Hematopoietic multipotent progenitor cell treated with erythropoietin and hydrocortisone succinate and interleukin-3 and kit ligand, for 6 days (in vitro differentiated cells): ENCODE measurements around the gene MAPRE3.

Source experiments
- DNase-seq: peaks from one replicate; pipeline ENCODE4 v3.0.0-alpha.2; 2015

MAPRE3 gene

DNA sequence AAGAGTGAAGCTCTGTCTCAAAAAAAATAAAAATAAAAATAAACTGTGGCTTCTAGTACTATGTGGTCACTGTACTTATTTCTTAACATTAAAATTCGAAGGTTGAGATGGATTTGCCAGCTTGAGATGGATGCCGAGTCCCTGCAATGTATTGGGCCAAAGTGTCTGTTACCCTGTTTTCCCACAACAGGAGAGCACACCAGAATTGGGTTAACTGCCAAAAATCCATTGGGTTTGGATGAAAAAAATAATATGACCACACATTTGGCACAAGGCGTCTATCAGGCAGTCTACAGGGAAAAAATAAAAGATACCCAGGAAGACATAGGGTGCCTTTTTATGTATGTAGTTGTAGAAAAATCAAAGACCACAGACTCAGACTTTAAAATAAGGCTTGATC lies 19.2 kb upstream of the MAPRE3 start:
- no peak for DNase-seq

DNA sequence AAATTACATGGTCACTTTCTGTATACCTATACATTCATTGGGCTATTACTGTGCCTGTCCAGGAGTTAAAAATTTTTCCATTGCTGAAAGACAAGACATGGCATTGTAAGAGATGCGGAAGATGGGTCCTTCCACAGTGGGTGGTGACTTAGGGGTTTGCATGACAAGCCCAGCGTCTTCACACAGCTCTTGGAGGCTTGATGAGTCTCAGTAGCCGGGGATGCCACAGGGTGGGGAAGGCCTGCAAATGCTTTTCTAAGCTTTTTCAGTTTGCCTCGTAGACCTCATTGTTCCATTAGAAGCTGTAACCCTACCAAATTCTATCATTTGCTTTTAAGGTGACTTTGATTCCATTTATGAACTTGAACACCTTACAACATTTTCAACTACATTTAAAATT lies 18.1 kb upstream of the MAPRE3 start:
- DNase-seq, result no peak

DNA sequence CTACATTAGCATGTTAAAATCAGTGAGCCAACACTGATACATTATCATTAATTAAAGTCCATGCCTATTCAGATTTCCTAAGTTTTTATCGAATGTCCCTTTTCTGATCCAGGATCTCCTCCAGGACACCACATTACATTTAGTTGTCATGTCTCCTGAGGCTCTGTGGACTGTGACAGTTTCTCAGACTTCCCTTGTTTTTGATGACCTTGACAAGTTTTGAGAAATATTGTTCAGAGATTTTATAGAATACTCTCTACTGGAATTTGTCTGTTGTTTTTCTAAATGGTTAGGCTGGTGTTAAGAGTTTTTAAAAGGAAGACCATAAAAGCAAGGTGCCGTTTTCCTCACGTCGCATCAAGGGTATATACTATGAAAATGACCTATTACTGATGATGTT lies 16.3 kb upstream of the MAPRE3 start:
- no peak for DNase-seq

DNA sequence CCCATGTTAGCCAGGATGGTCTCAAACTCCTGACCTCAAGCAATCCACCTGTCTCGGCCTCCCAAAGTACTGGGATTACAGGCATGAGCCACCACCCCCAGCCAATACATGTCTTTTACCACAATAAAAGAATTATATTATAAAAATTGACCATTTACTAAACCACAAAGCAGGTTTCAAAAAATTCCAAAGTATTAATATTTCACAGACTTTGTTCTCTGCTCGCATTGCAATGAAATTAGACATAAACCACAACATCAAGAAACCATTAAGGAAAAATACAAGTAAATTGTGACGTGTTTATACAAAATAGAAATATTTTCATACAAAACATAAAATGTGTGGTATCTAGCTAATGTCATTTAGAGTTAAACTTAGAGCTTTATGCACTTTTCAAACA lies 13.4 kb upstream of the MAPRE3 start:
- no peak for DNase-seq

DNA sequence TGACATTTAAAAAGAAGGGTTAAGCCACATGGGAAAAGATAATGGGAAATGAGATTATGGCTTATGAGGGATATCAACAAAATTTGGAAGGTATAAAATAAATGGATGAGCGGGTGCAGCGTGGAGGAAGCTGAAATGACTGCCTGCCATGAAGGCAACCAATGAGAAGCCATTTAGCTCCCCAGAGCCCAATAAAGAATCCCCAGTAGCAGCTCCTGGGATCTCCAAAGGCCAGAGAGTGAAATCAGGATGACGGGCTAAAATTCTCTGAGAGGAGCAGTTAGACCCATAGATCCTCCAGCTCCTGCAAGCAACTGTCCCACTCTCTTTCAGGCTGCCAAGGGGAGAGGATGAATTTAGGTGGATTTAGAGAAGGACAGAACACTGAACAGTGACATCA lies 12.9 kb upstream of the MAPRE3 start:
- DNase-seq, result no peak

DNA sequence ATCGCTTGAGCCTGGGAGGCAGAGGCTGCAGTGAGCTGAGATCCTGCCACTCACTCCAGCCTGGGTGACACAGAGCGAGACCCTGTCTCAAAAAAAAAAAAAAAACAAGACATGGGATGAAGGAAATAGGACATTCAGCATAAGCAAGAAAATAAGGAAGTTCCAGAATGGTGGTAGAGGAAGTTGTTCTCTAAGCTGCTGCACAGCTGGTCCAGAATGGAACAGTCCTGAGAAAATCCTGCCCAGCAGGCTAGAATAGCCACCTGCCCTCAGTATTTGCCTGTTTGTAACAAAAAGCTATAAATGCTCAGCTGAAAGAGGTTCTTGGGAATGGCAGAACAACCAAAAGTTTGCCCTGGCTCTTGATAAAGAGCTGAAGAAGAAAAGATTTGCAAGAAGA lies 11.1 kb upstream of the MAPRE3 start:
- no peak for DNase-seq

DNA sequence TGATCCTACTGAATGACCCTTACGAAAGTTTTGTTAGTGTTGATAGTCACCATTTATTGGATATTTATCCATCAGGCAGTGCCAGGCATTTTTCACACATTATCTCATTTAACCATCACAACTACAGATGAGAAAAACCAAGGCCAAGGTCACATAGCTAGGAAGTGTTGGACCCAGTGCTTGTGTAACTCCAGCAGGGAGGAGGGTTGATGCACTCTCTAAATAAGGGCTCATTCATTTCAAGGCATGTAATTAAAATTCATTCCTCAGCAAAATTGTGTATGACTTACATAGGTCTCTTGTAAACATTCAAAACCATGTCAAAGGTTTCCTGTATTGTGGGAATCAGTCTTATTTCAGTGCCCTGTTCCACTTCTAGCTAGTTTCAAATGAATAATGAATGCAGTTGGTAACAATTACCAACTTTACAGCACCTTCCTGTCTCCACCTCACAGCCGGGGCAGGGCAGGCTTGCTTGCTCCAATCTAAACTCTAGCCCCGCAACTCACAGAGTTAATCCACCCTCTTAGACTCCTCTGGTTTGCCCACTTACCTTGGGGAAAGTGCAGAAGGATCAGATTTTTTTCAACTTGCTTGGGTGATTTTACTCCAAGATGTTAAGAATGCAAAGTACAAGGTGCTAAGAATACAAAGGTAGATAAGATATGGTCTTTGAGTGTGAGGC lies 5.8 kb upstream of the MAPRE3 start:
- DNase-seq, result no peak

DNA sequence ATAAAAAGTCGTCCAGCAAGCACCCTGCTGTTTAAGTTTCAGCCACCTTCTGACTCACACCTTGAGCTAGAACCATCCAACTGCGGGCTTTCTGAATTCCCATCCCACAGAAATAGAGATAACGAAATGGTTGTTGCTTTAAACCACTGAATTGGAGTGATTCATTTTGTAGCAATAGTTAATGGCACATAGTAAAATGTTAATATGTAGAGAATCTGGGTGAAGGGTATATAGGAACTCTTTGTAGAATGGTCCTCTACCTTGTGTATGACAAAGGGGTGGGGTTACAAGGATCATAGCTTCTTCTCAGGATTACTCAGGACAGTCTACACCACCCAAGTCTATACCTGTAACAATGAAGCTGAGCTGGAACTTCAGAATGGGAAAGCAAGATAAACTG lies 2.4 kb upstream of the MAPRE3 start:
- DNase-seq, result no peak

DNA sequence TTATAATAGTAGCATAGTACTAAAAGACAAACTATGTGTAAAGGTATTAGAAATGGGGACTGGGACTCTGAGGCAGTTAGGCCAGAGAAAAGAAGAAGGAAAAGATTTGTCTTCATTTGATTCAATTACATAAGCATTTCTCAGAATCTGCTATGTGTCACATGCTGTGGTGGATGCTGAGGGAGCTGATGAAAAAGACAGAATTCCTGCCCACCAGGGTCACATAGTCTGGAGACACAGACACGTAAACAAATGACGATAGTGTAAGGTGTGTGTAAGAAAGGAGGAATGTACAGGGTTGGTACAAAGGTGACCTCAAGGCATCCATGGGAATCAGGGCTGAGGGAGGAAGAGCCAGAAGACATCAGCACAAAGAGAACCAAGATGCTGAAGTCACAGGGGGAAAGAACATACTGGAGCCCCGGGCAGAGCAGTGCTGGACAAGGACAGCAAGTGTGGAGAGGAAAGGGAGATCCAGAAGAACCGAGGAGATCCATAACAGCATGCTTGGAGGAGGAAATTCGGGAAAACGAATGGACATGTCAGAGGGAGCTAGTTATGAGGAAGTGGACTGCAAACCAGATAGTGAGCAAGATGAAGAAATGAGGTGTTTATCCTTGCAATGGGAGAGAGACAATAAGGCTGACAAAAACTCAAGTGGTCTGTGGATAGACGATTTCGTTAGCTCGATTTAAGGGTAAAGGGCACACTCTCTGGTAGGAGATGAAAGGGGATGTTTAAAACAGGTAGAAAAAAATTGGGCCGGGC lies 1.2 kb upstream of the MAPRE3 start:
- DNase-seq, result no peak

DNA sequence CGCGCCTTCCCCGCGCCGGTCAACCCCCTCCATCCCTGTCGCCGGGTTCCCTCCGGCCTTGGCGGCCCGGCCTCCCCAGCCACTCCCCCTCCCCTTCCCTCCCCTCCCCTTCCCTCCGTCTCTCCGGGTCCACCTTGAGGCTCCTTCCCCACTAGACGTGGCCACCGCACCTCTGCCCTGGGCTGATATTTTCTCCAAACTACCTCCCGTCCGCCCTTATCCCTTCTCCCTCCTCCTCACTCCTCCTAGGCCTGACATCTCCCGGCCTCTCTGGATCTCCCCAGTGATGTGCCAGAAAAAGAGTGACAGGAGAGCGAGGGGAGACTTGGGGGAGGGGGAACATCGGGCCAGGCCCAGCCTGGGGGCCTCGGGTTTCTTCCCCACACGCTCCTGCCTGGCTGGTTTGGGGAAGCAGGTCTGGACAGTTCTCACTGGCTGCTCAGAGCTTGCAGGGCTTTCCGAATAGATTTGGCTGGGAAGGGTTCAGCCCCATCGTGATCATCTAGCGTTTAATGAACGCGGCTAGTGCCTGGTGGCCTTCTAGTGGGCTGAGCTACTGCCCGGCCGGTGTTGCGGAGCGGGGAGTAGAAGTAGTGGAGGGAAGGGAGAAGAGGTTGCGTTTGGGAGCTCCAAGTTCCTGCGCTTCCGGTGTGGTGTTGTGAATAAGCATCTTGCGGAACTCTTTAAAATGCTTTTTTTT lies 641 bp downstream of the MAPRE3 start:
- DNase-seq, result peak; percentile 25

DNA sequence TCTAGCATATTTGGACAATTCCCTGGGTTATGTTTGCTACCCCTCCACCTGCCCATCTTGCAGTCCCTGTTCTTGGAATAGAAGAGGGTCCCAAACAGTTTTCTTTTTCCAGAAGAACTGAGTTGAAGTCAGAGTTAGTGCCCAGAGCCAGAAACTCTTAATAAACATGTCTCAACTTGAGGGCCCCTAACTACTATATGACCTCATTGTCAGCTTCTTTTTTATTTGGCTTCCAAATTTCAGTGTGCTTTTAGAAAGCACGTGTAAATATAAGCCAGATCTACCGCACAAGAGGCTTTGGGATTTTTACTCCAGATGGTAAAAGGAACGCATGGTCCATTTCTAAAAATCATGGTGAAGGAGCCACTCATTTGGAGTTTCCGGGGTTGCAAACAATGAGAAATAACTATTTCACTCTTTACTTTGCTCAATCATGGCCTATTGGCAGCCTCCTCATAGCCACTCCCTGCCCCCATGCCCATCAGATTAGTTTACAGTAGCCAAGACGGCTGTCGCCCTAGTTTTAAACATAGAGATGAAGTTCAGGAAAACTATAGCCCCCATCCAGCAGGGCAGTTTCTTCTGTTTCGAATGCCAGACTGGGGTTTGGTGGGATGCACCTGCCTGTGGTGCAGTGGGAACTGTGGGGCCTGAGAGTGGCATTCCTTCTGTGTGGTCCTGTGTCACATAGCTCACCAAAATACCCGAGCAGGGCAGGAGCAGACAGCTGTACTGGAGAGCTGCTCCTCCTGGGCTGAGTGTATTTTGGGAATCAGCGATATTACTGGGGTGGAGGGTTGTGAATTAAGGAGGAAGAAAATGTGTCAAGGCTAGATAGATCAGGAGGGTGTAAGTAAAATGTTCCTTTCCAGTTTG lies 1.7 kb downstream of the MAPRE3 start:
- DNase-seq, result peak; percentile 55

DNA sequence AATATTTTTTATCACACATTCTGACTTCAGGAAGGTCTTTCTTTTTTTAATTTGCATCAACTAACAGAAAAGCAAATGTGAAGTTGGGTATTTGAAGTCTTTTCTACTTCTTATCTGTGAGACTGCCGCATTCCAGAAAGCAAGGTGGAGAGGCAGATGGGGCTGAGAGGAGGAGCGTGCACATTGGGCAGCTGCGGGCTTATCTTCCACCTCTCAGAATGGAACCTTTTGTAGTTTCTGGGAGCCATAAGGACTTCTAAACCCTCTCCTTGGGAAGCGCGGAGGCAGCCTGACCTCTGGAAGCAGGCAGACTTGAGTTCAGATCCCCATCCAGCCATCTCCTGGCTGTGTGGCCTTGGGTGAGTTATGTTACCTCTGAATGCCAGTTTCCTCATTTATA lies 3.9 kb downstream of the MAPRE3 start:
- DNase-seq, result peak; percentile 48

DNA sequence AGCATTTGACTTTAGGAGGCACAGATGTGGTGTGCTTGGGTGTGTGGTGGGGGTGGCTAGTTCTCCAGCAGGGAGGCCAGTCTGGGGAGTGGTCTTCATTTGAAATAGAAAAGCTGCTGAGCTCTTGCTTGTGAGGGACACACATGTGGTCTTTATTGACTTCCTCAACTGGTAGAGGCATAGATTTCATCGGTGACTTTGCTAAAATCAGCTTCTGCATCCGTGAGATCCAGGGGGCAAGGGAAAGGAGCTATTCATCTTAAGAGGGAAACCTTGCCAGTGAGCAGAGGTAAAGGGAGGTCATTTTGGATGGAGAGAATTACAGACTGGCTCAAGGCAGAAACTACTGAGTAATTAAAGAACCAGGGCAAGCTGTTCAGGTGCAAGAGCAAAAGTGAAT lies 4.7 kb downstream of the MAPRE3 start:
- DNase-seq, result peak; percentile 27

DNA sequence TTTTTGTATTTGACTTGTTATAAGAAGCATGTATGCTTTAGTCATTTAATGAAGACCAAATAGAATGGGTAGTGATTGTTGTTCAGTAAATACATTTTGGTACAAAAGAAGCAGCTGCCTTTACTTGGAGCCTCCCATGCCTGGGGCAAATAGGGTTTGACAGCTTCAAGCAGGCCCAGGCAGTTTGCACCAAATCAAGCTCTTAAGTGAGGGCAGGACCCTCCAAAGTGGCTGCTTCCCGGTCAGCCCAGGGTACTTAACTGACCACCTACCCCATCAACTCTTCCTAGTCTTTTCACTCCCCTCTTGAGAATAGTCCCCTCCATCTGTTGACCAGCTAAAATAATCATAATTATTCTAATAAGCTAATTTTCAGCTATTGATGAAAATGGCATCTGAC lies 5.2 kb downstream of the MAPRE3 start:
- DNase-seq, result no peak

DNA sequence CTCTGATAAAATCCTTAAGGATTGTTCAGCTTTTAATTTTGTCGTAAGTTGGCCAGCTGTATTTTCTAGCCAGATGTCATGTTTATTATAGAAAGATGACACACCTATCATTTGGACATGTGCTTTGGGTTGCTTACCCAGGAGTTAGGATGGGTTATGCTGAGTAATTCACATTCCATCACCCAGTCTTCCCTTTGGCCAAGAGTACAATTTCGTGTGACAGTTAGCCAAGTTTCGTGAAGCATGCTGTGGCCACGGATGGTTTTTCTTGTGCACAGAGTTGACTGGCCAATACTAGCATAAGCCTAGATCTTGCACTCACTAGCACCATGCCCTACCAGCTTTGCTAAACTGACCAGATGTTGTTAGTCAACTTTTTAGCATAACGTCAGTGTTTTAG lies 5.8 kb downstream of the MAPRE3 start:
- DNase-seq, result no peak

DNA sequence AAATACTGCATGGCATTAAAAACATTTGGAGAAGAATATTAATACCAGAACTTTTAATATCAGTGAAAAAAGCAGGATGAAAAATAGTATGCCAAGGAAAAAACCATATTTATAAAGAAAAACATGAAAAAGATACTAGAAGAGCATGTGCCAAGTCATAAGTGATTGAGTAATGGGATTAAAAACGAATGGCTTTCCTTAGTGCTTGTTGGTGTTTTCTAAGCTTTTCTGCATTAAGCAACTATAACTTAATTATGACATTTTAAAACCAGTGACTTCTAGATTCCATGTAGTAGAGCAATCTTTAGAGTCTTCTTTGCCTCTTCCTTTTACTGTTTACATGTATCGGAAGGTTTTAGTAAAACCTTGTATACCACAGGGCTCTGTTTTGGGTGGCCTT lies 6.6 kb downstream of the MAPRE3 start:
- no peak for DNase-seq

DNA sequence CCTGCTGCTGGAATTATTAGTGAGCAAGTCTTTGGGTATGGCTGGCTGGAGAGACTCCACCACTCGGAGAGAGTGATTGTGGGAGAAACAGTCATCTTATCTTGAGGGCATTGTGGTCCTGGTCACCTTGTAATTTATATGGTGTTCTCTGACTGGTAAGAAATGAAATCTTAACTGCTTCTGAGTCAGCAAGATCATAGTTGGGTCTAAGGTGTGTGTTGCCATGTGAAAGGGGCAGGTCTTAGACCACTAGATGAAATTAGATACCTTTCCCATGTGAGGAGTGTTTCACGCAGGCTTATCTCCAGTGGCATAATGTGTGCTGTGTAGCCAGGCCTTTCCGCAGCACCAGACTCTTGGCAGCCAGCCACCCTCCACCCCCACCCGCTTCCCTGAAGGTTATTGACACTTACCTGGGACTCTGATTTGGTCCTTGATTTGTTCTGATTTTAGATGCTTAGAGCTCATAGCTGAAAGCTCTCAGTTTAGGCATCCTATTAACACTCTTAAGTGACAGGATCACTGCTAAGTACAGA lies 7.7 kb downstream of the MAPRE3 start:
- DNase-seq, result peak; percentile 76

DNA sequence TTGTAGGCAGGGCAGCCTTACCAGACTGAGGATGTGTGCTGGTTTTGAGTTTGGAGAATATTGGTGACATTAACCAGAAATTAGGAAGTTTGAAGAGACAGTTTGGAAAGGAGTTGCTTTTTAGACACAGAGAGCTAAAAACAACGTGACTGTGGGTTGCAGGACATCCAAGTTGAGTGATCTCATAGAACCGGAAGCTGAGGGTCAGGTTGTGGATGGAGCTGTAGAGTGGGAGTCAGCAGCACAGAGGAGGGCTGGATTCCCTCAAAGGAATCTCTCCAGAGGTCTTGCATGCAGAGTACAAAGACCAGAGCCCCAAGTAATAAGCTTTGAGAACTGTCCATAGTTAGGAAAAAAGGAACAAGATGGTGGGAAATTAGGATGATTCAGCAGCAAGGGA lies 9.3 kb downstream of the MAPRE3 start:
- no peak for DNase-seq

DNA sequence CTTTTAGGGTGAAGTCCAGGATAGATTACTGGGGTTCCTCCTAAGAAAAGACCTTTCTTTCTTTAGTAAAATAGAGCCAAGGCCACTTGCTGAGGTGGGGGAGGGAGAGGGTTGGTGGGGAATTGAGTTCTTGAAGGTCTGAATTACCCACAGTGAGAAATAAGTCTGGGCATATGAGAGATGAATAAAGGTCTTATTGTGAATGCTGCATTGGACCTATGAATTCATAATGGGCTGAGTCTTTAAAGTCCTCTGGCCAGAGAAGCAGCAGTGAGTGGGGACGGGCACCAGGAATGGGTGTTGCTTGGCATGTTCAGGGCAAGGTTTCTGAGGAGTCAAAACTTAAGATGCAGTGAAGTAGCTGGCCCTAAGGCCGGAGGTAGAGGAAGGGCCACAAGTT lies 10.5 kb downstream of the MAPRE3 start:
- DNase-seq, result no peak

DNA sequence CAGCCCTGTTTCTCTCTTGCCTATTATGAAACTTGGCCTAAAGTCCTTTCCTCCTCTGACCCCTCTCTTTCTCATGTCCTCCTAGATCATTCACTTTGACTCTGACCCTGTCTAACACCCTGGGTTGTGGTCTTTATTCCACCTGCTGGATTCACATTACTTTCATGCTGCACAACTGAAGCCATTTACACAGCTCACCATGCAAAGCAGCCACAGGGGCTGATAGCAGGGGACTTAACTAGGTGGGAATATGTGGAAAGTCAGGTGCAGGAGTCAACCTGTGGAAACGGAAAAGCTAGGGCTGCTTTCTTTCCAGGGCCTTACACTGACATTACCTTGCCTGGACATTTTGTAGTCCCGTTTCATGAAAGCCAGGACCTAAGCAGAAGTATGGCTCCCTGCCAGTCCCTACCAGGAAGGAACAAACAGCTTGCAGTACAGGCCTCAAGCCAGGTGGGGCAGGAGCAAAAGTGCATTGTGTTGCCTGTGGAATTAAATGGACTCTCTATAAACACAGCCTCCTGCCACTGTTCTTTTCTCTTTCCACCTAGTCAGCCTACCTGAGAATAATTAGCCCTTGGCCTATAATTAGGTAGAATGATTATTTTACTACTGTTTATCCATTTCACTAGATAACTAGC lies 11.8 kb downstream of the MAPRE3 start:
- peak; percentile 88 for DNase-seq

DNA sequence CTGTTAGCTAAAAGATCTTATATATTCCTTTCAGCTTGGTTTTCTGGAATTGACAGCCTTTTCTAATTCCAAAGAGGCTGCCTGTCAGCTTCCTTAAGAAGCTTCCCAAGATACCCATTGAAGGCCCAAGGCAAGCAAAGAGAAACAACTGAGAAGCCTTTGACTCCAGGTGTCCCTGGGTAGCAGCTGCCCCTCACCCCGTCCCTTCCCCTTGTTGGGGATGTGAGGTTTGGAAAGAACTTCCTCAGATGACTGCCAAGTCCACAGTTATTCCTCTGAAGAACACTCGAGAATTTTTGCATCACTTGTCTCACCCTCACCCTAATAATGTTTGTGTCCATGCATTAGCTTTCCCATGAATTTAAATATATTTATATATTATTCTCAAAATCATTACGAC lies 13.3 kb downstream of the MAPRE3 start:
- DNase-seq, result no peak

DNA sequence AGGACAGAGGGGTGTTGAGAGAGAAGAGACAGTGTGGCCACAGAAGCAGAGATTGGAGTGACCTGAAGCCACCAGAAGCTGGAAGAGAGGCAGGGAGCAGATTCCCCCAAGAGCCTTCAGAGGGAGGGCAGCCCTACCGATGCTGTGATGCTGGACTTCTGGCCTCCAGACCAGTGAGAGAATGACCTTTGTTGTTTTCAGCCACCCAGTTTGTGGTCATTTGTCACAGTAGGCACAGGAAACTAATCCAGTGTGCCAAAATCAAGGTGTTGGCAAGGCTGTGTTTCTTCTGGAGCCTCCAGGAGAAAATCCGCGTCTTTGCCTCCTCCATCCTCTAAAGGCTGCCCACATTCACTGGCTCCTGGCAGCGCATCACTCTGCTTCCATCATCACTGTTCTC lies 15.4 kb downstream of the MAPRE3 start:
- DNase-seq, result no peak
